Measurements from ENCODE around the gene NKAIN2.
"Not testable (repeated sequence)": the region's sequence is repeated elsewhere in the genome, so short reads cannot be mapped to it uniquely, and the experiment has no call there.

The NKAIN2 gene

DNA sequence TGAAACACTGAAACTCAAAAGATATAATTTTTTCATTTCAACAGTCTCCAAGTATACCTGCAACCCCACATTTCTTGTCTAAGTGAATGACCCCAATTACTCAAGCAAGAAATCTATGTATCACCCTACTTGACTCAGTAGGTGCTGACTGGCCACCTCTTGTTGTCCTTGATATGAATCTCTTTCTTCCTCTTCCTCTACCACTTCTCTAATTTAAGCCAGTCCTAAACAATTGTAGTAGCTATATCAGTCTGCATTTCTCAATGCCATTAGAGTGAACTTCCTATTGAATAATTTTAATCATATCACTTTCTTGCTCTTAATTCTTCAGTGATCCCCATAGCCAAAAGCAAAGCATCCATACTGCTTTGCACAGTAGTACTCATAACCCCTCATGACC, 93.2 kb downstream of the NKAIN2 start:
- DNase-seq, result no peak

DNA sequence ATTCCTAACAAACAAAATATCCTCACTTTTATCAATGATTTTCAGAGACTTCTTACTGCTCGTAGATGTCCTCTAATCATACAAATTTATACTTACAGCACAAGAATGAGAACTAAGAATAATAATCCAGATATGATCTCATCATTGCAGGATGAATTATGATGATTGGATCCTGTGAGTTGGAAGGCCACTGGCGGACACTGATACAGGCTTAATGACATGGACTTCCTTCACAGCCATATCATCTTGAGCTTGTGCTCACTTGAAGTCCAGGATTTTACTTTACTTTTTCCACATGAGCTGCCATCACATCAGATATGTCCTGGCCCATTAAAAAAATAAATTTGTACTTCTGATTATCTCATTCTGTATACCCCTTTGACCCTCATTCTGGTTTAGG, 94.3 kb downstream of the NKAIN2 start:
- no peak for DNase-seq

DNA sequence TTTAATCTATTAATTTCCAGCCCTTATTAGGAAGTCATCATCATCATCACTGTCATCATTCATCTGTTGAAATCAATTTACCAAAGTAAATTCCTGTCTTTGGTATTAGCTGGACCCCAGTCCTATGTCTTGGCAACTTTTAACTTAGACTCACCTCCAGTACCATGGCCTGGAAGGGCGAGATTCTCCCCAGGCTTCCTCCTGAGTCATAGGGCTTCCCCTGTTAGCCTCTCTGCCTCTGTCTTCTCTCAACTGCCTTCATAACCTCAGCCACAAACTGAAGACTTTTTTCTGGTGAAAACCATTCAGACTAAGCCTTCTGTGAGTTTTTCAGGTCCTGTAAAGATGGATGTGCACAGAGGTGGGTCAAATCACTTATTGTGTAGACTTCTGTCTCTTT, 95.0 kb downstream of the NKAIN2 start:
- no peak for DNase-seq

DNA sequence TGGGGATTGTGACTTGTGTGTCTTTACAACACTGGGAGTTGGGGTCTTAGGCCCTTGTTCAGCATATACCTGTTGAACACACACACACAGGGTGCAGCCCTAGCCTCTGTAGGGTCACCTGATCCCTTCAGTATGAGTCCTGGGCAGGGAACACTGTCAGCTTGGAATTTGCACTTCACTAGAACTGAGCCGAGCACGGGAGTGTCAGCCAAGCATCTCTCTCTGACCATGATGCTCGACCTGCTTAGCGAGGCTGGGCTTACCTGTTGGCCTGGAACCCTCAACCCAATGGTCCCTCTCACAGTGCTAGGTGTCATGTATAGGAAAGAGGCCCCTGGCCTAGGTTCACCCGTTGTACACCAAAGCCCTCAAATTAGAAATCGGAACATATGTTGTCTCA, 96.1 kb downstream of the NKAIN2 start:
- no peak for DNase-seq

DNA sequence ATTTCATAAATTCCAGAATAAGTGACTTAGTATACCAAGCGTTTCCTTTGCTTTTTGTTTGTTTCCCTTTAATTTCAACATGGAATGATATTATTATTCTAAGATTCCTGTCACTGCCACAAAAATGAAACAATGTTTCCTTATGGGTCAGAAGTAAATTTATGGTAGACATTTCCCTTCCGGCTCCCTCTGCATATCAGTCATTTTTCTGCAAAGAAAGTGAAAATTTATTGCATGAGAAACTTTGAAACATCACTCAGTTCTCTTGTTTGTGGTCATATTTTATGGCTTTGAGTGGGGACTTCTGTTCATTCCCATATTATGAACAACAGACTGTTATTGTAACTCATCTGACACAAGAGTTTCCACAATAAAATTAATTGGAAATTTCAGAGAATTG, 97.8 kb downstream of the NKAIN2 start:
- DNase-seq, result no peak

DNA sequence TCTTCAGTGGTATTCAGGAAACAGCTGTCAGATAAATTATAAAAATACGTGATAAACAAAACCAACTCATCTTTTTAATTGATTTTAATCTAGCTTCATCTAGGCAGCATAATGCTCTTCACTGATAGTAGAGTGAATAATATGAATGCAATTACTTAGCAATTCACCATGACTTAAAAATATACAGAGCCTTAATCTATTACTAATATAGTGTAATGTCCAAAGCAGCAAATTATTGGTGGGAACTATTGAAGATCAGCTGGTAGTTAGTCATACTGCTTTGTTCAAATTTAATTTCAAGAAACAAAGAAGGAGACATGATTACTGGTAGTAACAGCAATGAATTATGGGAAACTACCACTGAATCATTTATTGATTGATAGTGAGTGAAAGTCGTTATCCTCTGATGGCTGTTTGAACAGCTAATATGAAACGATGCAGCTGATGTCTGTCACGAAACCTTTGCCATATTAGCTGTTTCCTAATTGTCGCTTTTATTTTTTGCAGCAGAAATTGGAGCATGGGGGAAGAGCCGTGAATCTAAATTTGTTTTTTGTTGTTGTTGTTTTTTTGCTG, 99.2 kb downstream of the NKAIN2 start:
- DNase-seq, result no peak

DNA sequence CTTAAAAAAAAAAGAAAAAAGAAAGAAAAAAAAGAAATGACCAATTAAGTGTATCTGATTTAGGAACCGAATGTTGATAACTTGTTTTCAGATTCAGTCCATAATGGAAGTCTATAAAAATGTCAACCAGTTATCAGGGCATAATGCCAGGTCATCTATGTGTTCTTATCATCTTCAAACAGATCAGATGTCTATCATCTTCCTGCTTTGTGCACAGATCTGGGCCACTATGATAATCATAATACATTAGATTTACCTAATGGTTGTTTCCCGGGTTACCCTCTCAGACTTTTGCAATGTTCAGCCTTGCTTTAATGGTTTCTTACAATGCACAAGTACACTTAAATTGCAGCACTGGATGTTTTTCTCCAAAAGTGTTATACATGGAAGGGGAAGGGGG, 100.6 kb downstream of the NKAIN2 start:
- no peak for DNase-seq

DNA sequence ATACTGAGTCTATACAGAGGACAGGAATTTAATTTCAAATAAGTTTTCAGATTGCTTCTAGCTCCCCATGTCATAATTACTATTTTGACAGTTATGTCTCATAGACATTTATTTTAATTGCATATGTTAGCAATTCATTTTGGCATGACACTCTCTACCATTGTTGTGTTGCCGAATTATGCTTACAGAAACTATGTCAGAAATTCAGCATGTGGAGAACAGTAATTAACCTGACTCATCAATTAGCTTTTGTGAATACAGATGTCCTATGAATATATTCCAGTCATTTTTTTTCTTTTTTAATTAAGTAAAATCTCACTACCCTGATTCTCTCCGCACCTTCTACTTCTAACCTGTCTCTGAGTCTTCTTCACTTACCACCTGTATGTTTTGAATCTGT, 105.1 kb downstream of the NKAIN2 start:
- no peak for DNase-seq

DNA sequence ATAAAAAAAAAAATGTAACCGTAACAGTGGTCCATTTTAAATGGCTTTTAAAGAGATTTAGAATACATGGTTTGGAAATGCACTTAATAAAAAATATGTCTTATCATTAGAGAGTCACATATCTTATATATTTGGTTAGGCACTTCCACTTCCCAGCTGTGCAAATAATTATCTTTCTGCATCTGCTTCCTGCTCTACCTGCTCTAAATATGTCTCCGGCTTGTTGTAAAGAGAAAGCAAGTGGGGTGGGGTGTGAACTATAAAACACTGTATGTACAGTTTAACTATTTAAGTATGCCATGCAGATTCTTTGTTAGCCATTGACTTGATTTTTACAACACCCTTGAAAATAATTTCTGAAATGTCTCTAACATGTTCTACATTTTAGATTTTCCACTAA, 106.3 kb downstream of the NKAIN2 start:
- DNase-seq, result no peak

DNA sequence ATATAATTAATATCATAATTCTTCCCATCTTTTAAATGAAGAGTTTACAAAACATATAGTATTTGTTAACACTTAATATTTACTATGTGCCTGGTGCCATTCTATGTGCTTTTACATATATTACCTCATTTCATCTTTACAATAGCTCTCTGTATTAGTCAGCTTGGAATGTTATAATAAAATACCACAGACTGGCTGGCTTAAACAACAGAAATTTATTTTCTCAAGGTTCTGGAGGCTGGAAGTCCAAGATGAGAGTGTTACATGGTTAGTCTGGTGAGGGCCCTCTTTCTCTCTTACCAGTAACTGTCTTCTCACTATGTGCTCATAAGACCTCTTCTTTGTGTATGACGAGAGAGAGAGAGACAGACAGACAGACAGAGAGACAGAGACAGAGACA, 110.2 kb downstream of the NKAIN2 start:
- DNase-seq, result no peak

DNA sequence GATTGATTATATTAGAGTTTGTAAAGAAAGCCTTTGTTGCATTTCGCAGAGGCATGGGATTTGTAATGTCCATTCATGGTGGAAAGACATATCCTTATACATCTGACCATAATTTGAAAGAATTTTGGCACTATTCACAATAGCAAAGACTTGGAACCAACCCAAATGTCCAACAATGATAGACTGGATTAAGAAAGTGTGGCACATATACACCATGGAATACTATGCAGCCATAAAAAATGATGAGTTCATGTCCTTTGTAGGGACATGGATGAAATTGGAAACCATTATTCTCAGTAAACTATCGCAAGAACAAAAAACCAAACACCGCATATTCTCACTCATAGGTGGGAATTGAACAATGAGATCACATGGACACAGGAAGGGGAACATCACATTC, 119.7 kb downstream of the NKAIN2 start:
- DNase-seq, result not testable (repeated sequence)

DNA sequence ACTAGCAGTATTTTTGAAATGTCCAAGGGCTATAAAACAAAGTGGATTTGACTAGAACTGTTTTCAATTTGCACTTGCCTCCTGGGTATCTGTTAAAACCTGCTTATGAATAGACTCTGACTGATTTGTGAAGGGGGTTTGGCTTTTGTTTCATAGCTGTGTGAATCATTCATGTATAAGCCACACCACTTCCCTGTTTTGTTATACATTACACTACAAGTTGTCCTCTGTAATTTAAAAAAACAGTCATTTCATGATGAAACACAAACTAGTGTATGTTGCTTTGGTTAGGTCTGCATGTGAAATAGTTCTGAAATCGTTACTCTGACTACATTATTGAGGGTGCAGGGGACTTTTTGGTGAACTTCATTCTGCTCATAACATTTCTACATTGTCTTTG, 121.7 kb downstream of the NKAIN2 start:
- no peak for DNase-seq

DNA sequence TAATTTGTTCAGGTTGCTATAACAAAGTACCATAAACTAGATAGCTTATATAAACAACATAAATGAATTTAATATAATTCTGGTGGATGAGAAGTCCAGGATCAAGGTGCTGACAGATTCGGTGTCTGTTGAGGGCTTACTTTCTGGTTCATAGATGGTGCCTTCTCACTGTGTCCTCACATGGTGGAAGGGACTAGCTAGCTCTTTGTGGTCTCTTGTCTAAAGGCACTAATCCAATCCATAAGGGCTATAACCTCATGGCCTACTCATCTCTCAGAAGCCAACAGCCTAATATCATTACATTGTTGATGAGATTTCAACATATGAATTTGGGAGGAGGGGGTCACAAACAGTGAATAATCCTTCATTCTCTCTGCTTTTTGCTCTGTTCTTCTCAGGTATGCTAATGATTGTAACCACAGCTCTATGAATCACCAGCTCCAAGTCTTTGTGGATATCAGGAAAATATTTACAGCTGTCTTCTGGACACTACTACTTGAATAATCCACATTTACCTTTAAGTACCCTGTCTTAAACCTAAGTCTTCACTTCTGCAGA, 122.3 kb downstream of the NKAIN2 start:
- no peak for DNase-seq

DNA sequence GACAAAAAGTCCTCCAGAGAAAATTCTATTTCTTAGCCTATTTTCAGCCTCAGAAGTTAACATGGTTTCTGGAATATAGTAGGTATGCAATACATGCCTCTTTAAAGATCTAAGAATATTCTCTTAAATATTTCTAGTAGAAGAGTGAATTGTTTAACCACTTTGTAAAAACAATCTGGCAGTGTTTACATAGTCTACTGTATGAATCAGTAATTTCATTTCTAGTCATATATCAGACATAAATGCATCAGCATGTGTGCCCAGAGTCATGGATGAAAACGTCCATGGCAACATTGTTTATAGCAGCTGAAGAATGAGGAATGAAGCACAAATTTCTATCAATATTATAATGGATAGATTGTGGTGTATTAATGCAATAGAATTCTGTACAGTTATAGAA, 124.9 kb downstream of the NKAIN2 start:
- DNase-seq, result no peak

DNA sequence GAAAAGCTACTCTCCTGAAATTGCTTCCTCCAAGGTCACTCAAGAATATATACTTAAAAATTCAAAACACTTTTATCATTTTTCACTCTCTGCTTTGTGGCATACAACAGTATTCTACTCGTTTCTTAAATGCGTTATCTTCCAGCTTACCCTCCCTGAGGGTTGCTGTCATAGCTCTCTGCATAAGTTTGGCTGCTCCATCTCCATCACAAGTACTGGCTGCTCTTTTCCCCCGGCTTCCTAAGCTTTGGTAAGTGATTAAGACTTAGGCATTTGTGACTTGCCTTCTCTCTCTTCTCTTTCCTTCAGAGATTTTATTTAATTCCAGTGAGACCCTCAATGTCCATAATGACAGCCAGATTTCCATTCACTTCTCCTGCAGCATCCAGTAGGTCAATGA, 128.3 kb downstream of the NKAIN2 start:
- no peak for DNase-seq

DNA sequence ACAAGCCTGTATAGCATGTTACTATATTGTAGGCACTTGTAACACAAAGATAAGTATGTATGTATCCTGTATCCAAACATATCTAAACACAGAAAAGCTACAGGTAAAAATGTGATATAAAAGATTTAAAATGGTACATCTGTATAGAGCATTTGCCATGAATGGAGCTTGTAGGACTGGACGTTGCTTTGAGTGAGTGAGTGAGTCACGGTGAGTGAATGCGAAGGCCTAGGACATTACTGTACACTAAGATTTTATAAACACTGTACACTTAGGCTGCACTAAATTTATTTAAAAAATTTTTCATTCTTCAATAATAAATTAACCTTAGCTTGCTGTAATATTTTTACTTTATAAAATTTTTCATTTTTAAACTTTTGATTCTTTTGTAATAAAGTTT, 136.9 kb downstream of the NKAIN2 start:
- DNase-seq, result no peak

DNA sequence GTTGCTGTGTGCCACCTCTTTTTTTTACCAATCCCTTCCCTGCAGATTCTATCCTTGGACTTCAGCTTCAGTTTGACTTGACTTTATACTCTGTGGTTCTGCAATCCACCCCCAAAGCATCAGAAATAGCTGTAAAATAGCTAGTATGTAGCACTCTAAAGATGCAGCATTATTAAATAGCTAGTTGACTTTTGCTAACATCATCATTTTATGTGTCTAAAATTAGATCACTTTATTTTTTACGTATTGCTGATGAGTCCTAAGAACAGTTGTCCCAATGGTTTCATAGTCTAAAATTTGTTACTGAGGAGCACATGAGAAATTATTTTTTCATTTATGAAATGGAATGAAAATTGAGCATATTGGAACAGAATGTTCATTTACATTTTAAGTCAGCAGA, 138.2 kb downstream of the NKAIN2 start:
- DNase-seq, result no peak

DNA sequence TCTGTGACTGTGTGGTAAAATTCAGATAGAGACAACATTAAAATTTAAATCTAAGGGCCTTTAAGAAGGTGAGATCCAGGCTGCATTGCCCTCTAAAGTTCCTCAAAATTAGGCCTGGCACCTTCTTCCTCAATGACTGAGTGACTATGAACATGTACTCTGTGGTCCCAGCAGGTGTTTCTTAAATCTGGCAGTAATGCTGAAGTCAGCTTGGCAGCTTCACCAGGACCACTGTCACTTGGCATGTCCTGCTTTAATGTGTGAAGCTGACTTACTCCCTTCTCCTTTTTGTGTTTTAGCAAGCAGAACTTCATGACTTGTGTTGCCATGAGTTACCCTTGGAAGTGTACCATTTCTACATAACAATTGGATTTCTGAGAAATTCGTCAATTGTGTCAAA, 141.7 kb downstream of the NKAIN2 start:
- DNase-seq, result peak; percentile 68

DNA sequence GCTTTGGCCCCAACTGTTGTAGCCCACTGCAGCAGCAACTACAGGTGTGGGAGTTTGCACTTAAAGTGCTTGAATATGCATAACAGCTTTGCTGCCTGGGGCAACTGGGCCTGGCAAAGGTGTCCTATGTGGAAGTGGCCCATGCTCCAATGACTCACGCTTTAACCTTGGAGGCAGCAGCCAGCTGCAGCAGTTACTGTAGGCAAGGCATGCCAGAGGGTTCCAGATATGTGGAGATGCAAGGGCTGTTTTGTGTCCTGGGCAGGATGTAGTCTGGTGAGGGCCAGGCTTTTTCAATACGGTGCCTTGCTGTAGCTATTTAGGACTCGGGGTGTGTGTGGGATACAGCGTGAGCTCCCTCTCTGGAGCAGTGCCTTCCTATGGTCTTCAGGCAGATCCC, 150.3 kb downstream of the NKAIN2 start:
- no peak for DNase-seq

DNA sequence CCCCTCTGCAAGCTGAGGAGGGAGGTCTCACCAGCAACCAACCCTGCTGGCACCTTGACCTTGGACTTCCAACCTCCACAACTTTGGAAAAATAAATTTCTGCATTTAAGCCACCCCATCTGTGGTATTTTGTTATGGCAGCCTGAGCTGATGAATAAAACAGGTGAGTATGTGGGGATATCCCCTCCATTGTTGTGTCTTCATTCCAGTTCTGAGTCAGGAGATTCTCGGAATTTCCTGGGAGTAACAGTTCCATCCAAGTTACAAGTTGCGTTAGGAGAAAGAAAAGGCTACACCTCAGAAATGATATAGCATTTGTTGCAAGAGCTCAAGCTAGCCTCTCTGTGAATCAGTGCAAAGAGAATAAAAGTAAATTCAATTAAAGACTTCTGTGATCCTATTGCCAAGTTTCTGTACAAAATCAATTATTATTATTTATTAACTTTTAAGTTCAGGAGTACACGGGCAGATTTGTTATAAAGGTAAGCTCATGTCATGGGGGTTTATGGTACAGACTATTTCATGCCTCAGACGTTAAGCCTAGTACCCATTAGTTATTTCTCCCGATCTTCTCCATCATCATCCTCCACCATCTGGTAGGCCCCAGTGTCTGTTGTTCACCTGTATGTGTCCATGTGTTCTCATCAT, 153.0 kb downstream of the NKAIN2 start:
- no peak for DNase-seq

DNA sequence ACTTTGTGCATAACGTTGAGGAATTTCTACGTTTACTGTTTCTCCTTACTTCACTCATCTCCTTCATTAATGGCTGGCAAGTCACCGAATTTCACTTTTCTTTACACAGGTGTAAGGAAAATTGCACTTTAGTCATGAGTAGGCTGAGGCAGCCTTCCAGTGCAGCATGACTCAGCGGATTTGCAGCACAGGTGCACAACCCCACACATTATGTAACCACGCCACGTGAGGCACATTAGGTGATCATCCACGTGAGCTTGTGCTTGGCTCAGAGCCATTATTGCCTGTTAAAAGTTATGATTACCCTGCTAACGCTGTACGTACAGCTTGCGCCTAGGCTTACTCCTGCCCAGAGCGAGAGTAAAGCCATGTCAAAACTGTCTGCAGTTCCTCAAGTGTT, 158.8 kb downstream of the NKAIN2 start:
- no peak for DNase-seq

DNA sequence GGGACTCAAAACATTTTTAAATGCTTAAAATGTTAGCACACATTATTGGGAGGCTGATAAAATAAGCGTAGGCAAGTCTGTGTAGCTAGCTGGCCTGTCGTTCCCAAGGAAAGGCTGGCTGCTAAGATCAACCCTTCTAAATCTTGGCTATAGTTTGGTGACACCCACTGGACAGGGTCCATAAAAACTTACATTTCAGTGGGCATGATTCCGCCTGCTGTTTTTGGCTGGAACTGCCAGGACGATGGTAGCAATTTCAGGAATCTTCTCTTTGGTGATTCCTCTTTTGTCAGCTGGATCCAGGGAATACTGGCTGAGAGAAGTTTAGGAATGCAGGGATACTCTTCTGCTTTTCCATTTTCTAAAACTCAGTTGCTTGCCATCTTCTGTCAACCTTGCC, 162.2 kb downstream of the NKAIN2 start:
- no peak for DNase-seq

DNA sequence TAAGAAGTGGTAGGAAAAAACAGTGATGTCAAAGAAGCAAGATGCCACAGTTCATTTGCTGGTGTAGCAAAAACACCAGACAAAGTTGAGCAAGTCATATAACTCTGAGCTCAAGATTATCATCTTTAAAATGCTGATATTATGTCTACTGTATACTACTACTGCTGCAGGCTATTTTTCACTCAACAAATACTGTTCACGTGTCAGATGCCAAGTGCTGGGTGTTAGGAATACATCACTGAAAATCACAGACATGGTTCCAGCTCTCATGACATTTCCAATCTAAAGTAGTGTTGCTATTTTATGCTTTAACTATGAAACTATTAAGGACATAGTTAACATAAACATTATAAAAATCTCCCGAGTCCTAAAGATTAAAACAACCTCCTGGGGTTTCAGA, 163.0 kb downstream of the NKAIN2 start:
- no peak for DNase-seq

DNA sequence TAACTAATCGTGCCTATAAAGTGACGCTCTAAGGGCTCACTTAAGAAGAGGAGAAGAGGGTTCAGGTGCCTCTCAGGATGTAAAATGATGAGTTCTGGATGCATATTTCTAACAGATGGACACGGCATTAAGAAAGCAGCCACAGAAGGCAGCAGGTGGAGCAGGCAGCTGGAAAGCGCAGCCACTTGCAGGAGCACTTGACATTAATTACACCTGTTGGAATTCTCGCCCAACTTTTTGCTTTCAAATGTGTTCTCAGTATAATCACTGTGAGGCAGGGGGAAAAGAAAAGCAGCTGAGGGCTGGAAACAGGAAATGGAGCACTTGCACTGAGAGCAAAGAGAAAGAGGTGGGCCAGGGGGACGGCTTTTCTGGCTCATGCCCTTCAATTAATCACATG, 164.2 kb downstream of the NKAIN2 start:
- DNase-seq, result no peak
